ENCODE measurements around the gene TNPO1.
A peak's percentile ranks its signal among the peaks of the same experiment; 100 is the strongest.

DNA sequence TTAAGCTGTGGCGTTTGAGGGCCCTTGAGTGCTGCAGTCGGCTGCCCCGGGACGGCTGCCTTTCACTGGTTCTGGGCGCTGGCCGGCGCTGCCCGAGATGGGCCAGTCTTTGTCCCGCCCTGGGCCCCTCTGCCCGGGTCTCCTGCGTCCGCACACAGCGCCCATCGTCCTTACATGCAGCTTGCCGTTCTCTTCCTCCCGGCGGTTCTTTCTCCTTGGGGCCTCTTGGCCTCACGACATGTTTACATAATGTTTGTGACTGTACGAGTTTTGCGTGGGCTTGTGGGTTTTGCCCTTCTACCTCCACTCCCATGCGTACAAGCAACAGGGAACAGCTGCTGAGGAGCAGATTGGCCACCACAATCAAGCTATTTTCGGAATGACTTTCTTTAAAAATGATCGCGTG, 618 bp downstream of the TNPO1 start:
- TF ChIP-seq, protein P1, sequence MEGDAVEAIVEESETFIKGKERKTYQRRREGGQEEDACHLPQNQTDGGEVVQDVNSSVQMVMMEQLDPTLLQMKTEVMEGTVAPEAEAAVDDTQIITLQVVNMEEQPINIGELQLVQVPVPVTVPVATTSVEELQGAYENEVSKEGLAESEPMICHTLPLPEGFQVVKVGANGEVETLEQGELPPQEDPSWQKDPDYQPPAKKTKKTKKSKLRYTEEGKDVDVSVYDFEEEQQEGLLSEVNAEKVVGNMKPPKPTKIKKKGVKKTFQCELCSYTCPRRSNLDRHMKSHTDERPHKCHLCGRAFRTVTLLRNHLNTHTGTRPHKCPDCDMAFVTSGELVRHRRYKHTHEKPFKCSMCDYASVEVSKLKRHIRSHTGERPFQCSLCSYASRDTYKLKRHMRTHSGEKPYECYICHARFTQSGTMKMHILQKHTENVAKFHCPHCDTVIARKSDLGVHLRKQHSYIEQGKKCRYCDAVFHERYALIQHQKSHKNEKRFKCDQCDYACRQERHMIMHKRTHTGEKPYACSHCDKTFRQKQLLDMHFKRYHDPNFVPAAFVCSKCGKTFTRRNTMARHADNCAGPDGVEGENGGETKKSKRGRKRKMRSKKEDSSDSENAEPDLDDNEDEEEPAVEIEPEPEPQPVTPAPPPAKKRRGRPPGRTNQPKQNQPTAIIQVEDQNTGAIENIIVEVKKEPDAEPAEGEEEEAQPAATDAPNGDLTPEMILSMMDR (IDR thresholded peaks at IDR 0.05): no peak
- no peak for TF ChIP-seq POLR2A (IDR thresholded peaks at IDR 0.05)
- peak; percentile 45 for TF ChIP-seq POLR2AphosphoS5 (IDR thresholded peaks at IDR 0.05)
- no peak for TF ChIP-seq EP300 (IDR thresholded peaks at IDR 0.05)
